ENCODE data around the gene REC114.
"Not testable (repeated sequence)": the region's sequence is repeated elsewhere in the genome, so short reads cannot be mapped to it uniquely, and the experiment has no call there.

Gene REC114

GRCh38 chr15:73527598-73527997 is 84.6 kb downstream of the REC114 start:
- DNase-seq (ENCODE audit: low read depth), result no peak

GRCh38 chr15:73530649-73531048 is 87.7 kb downstream of the REC114 start:
- no peak for DNase-seq (ENCODE audit: low read depth)

DNA sequence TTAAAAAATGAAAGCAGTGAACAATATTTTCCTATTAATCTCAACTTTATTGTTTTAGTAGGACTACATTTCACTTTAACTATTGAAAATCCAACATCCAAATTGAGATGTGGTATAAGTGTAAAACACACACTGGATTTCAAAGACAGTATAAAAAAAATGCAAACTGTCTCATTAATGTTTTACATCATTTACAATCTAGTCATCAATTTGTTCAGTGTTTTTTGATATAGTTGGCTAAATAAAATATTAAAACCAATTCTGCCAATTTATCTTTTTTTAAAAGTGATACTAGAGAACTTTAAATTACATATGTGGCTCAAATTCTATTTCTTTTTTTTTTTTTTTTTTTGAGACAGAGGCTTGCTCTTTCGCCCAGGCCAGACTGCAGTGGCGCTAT is 95.2 kb downstream of the REC114 start:
- no peak for DNase-seq (ENCODE audit: low read depth)

DNA sequence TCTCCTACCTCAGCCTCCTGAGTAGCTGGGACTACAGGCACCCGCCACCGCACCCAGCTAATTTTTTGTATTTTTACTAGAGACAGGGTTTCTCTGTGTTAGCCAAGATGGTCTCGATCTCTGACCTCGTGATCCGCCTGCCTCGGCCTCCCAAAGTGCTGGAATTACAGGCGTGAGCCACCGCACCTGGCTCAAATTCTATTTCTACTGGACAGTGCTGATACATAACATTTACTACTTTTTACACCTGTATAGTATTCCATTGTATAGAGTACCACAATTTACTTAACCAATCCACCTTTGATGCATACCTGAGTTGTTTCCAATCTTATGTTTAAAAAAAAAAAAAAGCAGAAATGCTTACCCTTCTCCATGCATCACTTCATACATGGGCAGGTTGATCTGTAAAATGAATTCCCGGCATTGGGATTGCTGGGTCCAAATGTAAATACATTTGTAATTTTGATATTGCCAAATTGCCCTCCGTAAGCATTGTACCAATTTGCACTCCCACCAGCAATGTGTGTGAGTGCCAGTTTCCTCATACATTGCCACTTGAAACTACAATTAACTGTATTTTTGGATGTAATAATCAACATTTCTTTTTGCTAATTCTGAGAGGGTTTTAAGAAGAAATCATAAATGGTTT is 95.7 kb downstream of the REC114 start:
- no peak for DNase-seq (ENCODE audit: low read depth)

GRCh38 chr15:73539212-73540128 is 96.5 kb downstream of the REC114 start:
- DNase-seq (ENCODE audit: low read depth), result no peak

DNA sequence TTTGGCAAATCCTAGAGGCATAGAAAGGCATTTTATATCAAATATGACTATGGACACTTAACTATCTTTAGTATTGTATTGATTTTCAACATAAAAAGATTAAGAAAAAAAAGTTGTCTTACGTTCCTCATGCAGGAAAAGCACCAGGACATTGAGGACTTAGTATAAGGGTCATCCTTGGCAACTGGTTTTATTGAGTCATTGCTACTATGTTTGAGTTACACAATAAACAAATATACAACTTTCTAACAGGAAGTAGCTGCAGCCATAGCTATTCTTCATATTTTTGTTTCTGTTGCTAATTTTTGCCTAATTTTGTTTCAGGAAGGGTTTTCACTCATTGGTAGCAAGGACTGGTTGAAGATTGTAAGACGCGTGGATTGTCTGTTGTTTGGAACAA is 97.2 kb downstream of the REC114 start:
- DNase-seq (ENCODE audit: low read depth), result no peak

- no peak for DNase-seq (ENCODE audit: low read depth)
Observed at GRCh38 chr15:73541479-73541878, 98.5 kb downstream of the REC114 start.

DNA sequence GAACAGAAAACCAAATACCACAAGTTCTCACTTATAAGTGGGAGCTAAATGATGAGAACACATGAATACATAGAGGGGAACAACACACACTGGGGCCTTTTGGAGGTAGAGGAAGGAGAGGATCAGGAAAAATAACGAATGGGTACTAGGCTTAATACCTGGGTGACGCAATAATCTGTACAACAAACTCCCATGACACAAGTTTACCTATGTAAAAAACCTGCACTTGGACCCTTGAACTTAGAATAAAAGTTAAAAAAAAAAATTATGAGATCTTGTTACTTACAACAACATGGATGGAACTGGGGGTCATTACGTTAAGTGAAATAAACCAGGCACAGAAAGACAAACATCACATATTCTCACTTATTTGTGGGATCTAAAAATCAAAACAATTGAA is 106.0 kb downstream of the REC114 start:
- not testable (repeated sequence) for DNase-seq (ENCODE audit: low read depth)

DNA sequence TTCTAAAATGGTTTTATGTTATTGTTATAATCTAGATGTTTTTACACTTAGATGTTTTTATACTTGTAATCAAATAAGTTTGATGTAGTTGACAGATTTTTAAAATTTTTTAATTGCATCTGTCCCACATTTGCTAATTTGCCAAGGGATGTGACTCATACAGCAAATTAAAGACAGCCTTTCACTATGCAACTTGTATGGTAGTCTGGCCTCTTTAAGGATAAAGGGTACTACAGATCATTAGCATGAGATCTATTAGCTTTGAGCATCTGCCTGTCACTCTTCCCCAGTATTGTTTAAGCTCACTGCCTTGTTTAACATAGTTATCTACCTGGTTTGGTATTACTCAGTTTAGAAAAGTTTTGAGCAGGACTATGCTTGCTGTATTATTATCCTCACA is 107.2 kb downstream of the REC114 start:
- no peak for DNase-seq (ENCODE audit: low read depth)

- no peak for DNase-seq (ENCODE audit: low read depth)
Observed at GRCh38 chr15:73555080-73555479, 112.1 kb downstream of the REC114 start.

DNA sequence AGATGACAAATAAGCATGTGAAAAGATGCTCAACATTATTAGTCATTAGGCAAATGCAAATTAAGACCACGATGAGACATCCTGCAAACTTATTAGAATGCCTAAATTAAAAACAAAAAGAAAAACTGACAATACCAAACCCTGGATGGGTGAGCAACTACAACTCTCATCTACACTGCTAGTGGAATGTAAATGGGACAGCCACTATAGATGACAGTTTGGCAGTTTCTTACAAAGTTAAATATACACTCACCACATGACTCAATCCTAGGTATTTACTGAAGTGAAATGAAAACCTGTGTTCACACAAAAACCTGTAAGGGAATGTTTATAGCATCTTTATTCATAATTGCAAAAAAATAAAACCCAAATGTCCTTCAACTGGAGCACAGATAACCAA is 115.6 kb downstream of the REC114 start:
- no peak for DNase-seq (ENCODE audit: low read depth)

DNA sequence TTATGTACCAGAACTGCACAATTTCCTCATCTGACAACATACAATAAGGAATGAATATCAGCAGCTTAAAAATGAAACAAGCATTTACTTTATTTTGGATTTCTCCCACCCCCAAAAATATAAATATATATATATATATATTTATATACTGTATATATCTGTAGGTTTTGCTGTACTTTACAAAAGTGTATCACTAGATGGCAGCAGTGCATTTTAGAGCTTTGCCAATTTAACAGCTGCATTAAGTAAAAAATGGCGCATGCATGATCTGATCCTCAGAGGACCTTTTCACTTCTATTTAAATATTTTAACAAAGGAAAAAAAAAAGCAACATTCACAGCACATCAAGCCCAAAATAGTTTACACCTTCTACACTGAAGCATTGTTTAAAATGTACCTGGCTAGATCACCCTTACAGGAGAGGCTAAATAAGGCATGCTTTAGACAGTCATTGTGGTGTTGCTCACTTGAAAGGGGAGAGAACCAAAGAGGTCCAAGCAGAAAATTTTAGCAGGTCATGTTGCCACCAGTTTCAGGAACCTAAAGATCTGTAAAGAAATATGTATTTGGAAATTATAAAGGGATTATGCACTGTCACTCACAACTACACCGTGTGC is 117.6 kb downstream of the REC114 start:
- DNase-seq (ENCODE audit: low read depth), result no peak

GRCh38 chr15:73564255-73564654 is 121.3 kb downstream of the REC114 start:
- no peak for DNase-seq (ENCODE audit: low read depth)

DNA sequence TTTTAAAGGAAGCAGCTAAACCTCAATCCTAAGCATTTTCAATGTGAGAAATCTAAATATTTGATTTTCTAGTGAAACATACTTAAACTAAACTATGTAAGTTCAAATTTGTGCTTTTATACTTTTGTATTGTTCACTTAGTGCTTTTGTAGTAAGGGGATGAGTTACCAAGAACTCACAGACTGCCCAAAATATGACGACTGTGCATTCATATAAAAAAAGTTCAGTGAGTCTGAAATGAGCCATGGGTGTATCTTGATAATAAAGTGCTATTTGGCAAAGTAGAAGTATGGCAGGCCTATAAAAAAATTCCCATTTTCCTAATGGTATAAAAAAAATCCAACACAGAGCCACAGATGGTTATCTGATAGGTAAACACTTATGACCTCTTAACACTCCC is 124.1 kb downstream of the REC114 start:
- DNase-seq (ENCODE audit: low read depth), result no peak

DNA sequence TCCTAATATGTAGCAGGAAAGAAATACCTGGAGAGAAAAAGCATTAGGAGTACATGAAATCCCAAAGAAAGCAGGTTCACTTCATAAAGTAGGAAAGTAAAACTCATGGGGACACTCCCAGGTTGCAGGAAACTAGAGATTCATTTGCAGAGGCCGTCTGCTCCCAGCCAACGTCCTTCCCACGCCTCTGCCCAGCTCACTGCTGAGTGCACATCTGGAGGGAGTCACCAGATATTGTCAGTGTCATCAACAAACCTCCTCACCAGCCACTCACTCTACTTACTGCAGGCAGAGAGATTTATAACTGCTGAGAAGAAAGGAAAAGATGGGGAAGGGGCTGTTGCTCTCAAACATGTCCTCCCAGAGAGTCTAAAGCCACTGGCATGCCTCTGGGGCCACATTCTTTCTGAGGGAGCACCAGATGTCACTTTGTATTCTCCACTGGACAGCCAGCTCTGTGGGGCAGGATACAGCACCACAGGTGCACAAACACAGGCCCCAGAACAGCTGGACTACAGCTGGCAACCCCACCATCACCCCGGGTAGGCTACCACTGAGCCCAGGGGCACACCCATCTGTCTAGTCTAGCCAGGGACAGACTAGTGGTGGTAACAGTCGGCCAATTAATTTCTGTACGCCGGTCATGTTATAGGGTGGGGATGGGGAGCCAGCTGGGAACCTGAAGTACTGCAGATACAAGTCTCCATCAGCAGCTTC is 125.8 kb downstream of the REC114 start:
- DNase-seq (ENCODE audit: low read depth), result no peak

GRCh38 chr15:73569361-73569760 is 126.4 kb downstream of the REC114 start:
- DNase-seq (ENCODE audit: low read depth), result no peak

- DNase-seq (ENCODE audit: low read depth), result no peak
Observed at GRCh38 chr15:73570355-73571032, 127.5 kb downstream of the REC114 start.

DNA sequence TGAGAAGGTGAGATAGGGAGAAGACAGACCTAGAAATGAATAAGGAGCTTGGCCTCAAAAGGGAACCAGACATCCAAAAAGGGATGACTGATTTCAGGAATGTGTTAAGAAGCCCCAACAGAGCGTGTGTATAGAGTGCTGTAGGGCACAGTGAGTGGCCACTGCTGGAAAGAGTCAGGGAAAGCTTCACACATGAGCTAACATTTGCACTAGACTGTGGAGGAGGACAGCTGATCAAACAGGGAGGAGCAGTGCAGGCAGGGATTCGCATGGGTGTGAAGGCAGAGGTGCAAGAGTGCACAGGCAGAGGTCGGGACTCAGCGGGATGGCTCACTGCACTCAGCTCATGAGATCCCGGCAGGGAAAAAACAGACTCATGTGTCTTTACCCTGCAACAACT is 128.4 kb downstream of the REC114 start:
- no peak for DNase-seq (ENCODE audit: low read depth)

DNA sequence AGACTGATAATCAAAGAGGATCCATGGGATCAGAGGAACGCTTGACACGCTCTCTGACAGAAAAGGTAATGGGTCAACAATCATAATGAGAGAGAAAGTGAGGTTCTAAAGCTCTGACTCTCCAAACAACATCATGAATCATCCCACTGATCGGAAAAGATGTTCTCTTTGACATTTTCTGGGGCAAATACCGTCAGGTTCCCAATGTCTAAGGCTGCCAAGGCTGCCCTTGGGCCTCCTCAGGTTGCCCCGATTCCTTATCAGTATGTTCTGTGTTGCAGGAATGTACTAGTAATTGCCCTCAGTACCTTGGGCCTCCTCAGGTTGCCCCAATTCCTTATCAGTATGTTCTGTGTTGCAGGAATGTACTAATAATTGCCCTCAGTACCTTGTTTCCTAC is 129.3 kb downstream of the REC114 start:
- DNase-seq (ENCODE audit: low read depth), result no peak

DNA sequence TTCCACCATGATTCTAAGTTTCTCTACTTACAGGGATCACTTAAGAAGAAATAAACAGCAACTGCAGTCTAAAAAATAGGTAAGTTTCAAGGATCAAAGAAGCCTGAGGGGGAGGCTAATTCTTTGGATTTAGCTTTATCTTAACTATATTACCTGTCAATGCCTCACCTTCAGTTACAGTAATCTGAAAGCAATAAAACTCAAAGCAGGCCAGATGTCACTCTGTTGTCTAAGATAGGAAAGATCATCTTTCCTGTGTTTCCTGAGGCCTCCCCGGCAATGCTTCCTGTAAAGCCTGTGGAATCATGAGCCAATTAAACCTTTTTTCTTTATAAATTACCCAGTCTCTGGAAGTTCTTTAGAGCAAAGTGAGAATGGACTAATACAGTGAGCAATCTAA is 130.1 kb downstream of the REC114 start:
- DNase-seq (ENCODE audit: low read depth), result no peak

DNA sequence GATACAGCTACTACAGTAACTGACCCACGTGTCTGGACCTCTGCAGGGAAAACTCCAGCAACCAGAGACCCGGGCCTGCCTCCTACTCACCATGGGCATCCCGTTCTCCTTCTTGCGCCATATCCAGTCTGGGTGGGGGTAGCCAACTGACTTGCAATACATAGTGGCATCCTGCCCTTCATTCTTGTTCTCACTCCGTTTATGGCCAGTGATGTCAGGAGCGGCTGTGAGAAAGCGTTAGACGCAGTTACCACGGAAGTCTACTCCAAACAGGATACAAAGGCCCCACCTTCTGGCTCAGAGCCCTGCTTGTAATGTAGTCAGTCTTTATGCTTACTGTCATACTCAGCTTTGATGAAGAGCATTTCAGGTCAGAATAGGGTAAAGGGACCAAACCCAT is 130.6 kb downstream of the REC114 start:
- no peak for DNase-seq (ENCODE audit: low read depth)
